WTC11 (cell line): Measurements from ENCODE around the gene MIXL1. TPM values are rescaled to one million over a fixed set of nuclear protein-coding genes. Genes with fewer than 3 reads are reported as not detected.

Source experiments
- ATAC-seq: fragments of 200-7000 bp; cut with Tn5 transposase; 2 replicates; pipeline ENCODE4 v1.10.0; 2021; ENCODE audit warnings: mild to moderate bottlenecking, moderate library complexity
- CTCF ChIA-PET: fragments of 300-600 bp; sonication (Branson Sonifier 250); formaldehyde crosslinking; loops from one replicate; lab custom pipeline; 2021; ENCODE audit warnings: antibody characterized with exemption; lab: Charles Lee
- POLR2A ChIA-PET: fragments of 350-600 bp; sonication (Branson Sonifier 250); formaldehyde crosslinking; loops from one replicate; lab custom pipeline; 2021; ENCODE audit warnings: antibody characterized with exemption; lab: Charles Lee
- DNase-seq: peaks from one replicate; pipeline ENCODE4 v3.0.0; 2021; ENCODE audit warnings: low spot score
- H3K27ac Mint-ChIP-seq: 2 replicates; pipeline ENCODE4 v1.8.0; 2021; ENCODE audit warnings: mixed read lengths
- H3K27me3 Mint-ChIP-seq: 2 replicates; pipeline ENCODE4 v1.8.0; 2021; ENCODE audit warnings: low read depth, mild to moderate bottlenecking, moderate library complexity, mixed read lengths
- H3K36me3 Mint-ChIP-seq: 2 replicates; pipeline ENCODE4 v1.8.0; 2021; ENCODE audit warnings: mixed read lengths
- H3K4me1 Mint-ChIP-seq: 2 replicates; pipeline ENCODE4 v1.8.0; 2022; ENCODE audit warnings: mixed read lengths
- H3K4me3 Mint-ChIP-seq: 2 replicates; pipeline ENCODE4 v1.8.0; 2021; ENCODE audit warnings: mild to moderate bottlenecking, moderate library complexity, mixed read lengths
- H3K9me3 Mint-ChIP-seq: 2 replicates; pipeline ENCODE4 v1.8.0; 2021; ENCODE audit warnings: mixed read lengths
- AR ChIP-seq: fragments of 250-450 bp; sonication (Bioruptor Pico); IDR thresholded peaks from 2 replicates; pipeline ENCODE4 v1.9.0; 2021; ENCODE audit warnings: mild to moderate bottlenecking
- CDX4 ChIP-seq: fragments of 250-450 bp; sonication (Bioruptor Pico); IDR thresholded peaks from 2 replicates; pipeline ENCODE4 v1.9.0; 2021; ENCODE audit warnings: moderate library complexity, mild to moderate bottlenecking, inconsistent platforms, borderline replicate concordance
- CREB1 ChIP-seq: sonication (generic); formaldehyde crosslinking; IDR thresholded peaks from 2 replicates; pipeline ENCODE4 v1.8.0; 2023; ENCODE audit warnings: mild to moderate bottlenecking, missing genetic modification reagents
- CREM ChIP-seq: sonication (generic); formaldehyde crosslinking; IDR thresholded peaks from 2 replicates; pipeline ENCODE4 v1.8.1; 2022; ENCODE audit warnings: mild to moderate bottlenecking, missing genetic modification reagents, moderate library complexity
- E2F5 ChIP-seq: sonication (generic); formaldehyde crosslinking; IDR thresholded peaks from 2 replicates; pipeline ENCODE4 v1.8.1; 2022; ENCODE audit warnings: mild to moderate bottlenecking, moderate library complexity, missing genetic modification reagents
- ERG ChIP-seq: fragments of 250-450 bp; sonication (Bioruptor Pico); IDR thresholded peaks from 2 replicates; pipeline ENCODE4 v1.8.0; 2021; ENCODE audit warnings: mild to moderate bottlenecking
- FOXK1 ChIP-seq: sonication (generic); formaldehyde crosslinking; IDR thresholded peaks from 2 replicates; pipeline ENCODE4 v1.8.0; 2022; ENCODE audit warnings: mild to moderate bottlenecking, moderate library complexity, missing genetic modification reagents
- FOXP4 ChIP-seq: sonication (generic); formaldehyde crosslinking; IDR thresholded peaks from 2 replicates; pipeline ENCODE4 v1.8.0; 2022; ENCODE audit warnings: mild to moderate bottlenecking, missing genetic modification reagents
- GABPB1 ChIP-seq: sonication (generic); formaldehyde crosslinking; IDR thresholded peaks from 2 replicates; pipeline ENCODE4 v1.8.1; 2023; ENCODE audit warnings: mild to moderate bottlenecking, missing genetic modification reagents
- HMGXB4 ChIP-seq: sonication (generic); formaldehyde crosslinking; IDR thresholded peaks from 2 replicates; pipeline ENCODE4 v1.8.1; 2023; ENCODE audit warnings: mild to moderate bottlenecking, moderate library complexity, missing genetic modification reagents
- IRF1 ChIP-seq: sonication (generic); formaldehyde crosslinking; IDR thresholded peaks from 2 replicates; pipeline ENCODE4 v1.8.0; 2023; ENCODE audit warnings: missing genetic modification reagents
- KAT7 ChIP-seq: sonication (generic); formaldehyde crosslinking; IDR thresholded peaks from 2 replicates; pipeline ENCODE4 v1.8.1; 2023; ENCODE audit warnings: missing genetic modification reagents, mild to moderate bottlenecking, borderline replicate concordance
- NR3C1 ChIP-seq: sonication (generic); formaldehyde crosslinking; conservative IDR thresholded peaks from 2 replicates; pipeline ENCODE4 v1.8.1; 2023; ENCODE audit warnings: low read depth, mild to moderate bottlenecking, missing genetic modification reagents
- USF2 ChIP-seq: sonication (generic); formaldehyde crosslinking; IDR thresholded peaks from 2 replicates; pipeline ENCODE4 v1.8.1; 2023; ENCODE audit warnings: mild to moderate bottlenecking, missing genetic modification reagents, moderate library complexity
- ZBTB21 ChIP-seq: sonication (generic); formaldehyde crosslinking; IDR thresholded peaks from 2 replicates; pipeline ENCODE4 v1.8.1; 2023; ENCODE audit warnings: mild to moderate bottlenecking, missing genetic modification reagents, borderline replicate concordance
- ZMAT4 ChIP-seq: fragments of 250-450 bp; sonication (Bioruptor Pico); IDR thresholded peaks from 2 replicates; pipeline ENCODE4 v1.9.0; 2021; ENCODE audit warnings: mild to moderate bottlenecking
- ZNF317 ChIP-seq: sonication (generic); formaldehyde crosslinking; IDR thresholded peaks from 2 replicates; pipeline ENCODE4 v1.8.1; 2023; ENCODE audit warnings: low read depth, mild to moderate bottlenecking, moderate library complexity, missing genetic modification reagents, borderline replicate concordance
- ZNF423 ChIP-seq: fragments of 250-450 bp; sonication (Bioruptor Pico); IDR thresholded peaks from 2 replicates; pipeline ENCODE4 v2.1.2; 2022; ENCODE audit warnings: mild to moderate bottlenecking, moderate library complexity
- total RNA-seq: library from RNA; stranded (reverse); gene quantifications from 3 replicates; pipeline ENCODE4 v1.2.3, GENCODE V29; 2021

Gene MIXL1
- total RNA-seq, 1 experiment from 2014 or later: 6.4 TPM

- TF ChIP-seq AR (CRISPR knock-in tag) (no peak), CREB1 (CRISPR knock-in tag) (peak; percentile 55; the same call in 1 of the 2 replicates), ZBTB21 (CRISPR knock-in tag) (no peak), KAT7 (CRISPR knock-in tag) (peak; percentile 87; the same call in 1 of the 2 replicates), FOXK1 (CRISPR knock-in tag) (peak; percentile 81), HMGXB4 (CRISPR knock-in tag) (peak; percentile 93; the same call in 1 of the 2 replicates), IRF1 (CRISPR knock-in tag) (0 out of 2 replicates have a peak, but pooled peaks have one; percentile 62), NR3C1 (CRISPR knock-in tag) (no peak), FOXP4 (CRISPR knock-in tag) (peak; percentile 82), USF2 (CRISPR knock-in tag) (no peak), E2F5 (peak; percentile 44; the same call in 1 of the 2 replicates), CREM (CRISPR knock-in tag) (peak; percentile 69; the same call in 1 of the 2 replicates)
- TF ChIP-seq, all 79 proteins: peak for 22
Measured at GRCh38 chr1:226186124-226187018, 37.1 kb upstream of the MIXL1 start, which contains the start of gene ACBD3 (continued).

GRCh38 chr1:226187019-226187322 is 36.5 kb upstream of the MIXL1 start:
- POLR2A ChIA-PET: no interaction called here
- Mint-ChIP-seq H3K27ac (peak overlapping the region; percentile 88), H3K9me3 (no peaks in the 10 kb centered on the region), H3K4me3 (peak overlapping the region; percentile 81), H3K4me1 (peaks cover 23% of the 10 kb centered on the region), H3K36me3 (peaks cover 7% of the 10 kb centered on the region), H3K27me3 (no peaks in the 10 kb centered on the region)
- DNase-seq (no peak), ATAC-seq (no peak)
- CTCF ChIA-PET: interaction anchor here (1.0 kb wide), 2 partner anchors 10 to 61 kb away, joined by 7 to 8 read pairs; no protein-coding TSS in a partner anchor
- TF ChIP-seq GABPB1 (CRISPR knock-in tag) (no peak), CDX4 (CRISPR knock-in tag) (no peak), HMGXB4 (CRISPR knock-in tag) (no peak), ZNF317 (no peak), KAT7 (CRISPR knock-in tag) (no peak), ZMAT4 (CRISPR knock-in tag) (no peak), ERG (CRISPR knock-in tag) (no peak), ZNF423 (CRISPR knock-in tag) (no peak)
